OCI-LY7 (cell line): ENCODE data around the gene CD274. TPM values are rescaled to one million over a fixed set of nuclear protein-coding genes. Genes with fewer than 3 reads are reported as not detected.

ENCODE experiments used
- BruUV-seq: library from RNA; stranded (reverse); fragments of 400-500 nt; replicated peaks from 2 replicates; lab custom pipeline; 2021; lab: Mats Ljungman, UMichigan
- CTCF ChIA-PET: fragments of 300-600 bp; sonication (Branson Sonifier 250); formaldehyde crosslinking; loops from one replicate; lab custom pipeline; 2022; ENCODE audit warnings: antibody characterized with exemption; ENCODE audit not compliant: unreplicated experiment; lab: Charles Lee
- POLR2A ChIA-PET: fragments of 300-600 bp; sonication (Branson Sonifier 250); formaldehyde crosslinking; loops from one replicate; lab custom pipeline; 2022; ENCODE audit warnings: antibody characterized with exemption; lab: Charles Lee
- DNase-seq: peaks from one replicate; pipeline ENCODE4 v3.0.0-alpha.2; 2015; ENCODE audit warnings: low spot score
- H2AFZ ChIP-seq: fragments of 200-600 bp; sonication (generic), shearing (Covaris generic); 2 replicates; pipeline ENCODE4 v1.6.1; 2014; ENCODE audit warnings: mild to moderate bottlenecking, antibody characterized with exemption, low read length, moderate library complexity
- H3K27ac ChIP-seq: fragments of 200-600 bp; sonication (generic); 2 replicates; pipeline ENCODE4 v1.5.1; 2014; ENCODE audit warnings: mixed run types, low read depth, mild to moderate bottlenecking, moderate library complexity, low read length, inconsistent platforms; ENCODE audit not compliant: poor library complexity, severe bottlenecking
- H3K36me3 ChIP-seq: fragments of 200-600 bp; sonication (generic); 2 replicates; pipeline ENCODE4 v1.6.1; 2014; ENCODE audit warnings: mild to moderate bottlenecking, antibody characterized with exemption, low read length, moderate library complexity, mixed read lengths; ENCODE audit not compliant: insufficient read depth
- H3K4me1 ChIP-seq: fragments of 200-600 bp; sonication (generic); 2 replicates; pipeline ENCODE4 v1.5.1; 2014; ENCODE audit warnings: mild to moderate bottlenecking, low read length; ENCODE audit not compliant: insufficient read depth, poor library complexity, severe bottlenecking
- H3K4me2 ChIP-seq: fragments of 200-600 bp; sonication (generic); 2 replicates; pipeline ENCODE4 v1.6.1; 2014; ENCODE audit warnings: mild to moderate bottlenecking, low read length
- H3K4me3 ChIP-seq: fragments of 200-600 bp; sonication (generic); 2 replicates; pipeline ENCODE4 v1.5.1; 2014; ENCODE audit warnings: mild to moderate bottlenecking, low read depth, low read length; ENCODE audit not compliant: poor library complexity, severe bottlenecking
- H3K79me2 ChIP-seq: fragments of 200-600 bp; sonication (generic); 2 replicates; pipeline ENCODE4 v1.6.1; 2016; ENCODE audit warnings: low read depth, mild to moderate bottlenecking, low read length, moderate library complexity, mixed read lengths; ENCODE audit not compliant: insufficient read depth
- H3K9me2 ChIP-seq: fragments of 200-600 bp; sonication (generic); 2 replicates; pipeline ENCODE4 v1.6.1; 2016; ENCODE audit warnings: mild to moderate bottlenecking, low read length, mixed read lengths; ENCODE audit not compliant: insufficient read depth
- H3K9me3 ChIP-seq: fragments of 200-600 bp; sonication (generic); 2 replicates; pipeline ENCODE4 v1.6.1; 2014; ENCODE audit warnings: mild to moderate bottlenecking, mixed run types, low read length, mixed read lengths
- H4K20me1 ChIP-seq: fragments of 200-600 bp; sonication (generic); 2 replicates; pipeline ENCODE4 v1.6.1; 2014; ENCODE audit warnings: mild to moderate bottlenecking, antibody characterized with exemption, low read length, moderate library complexity, mixed read lengths; ENCODE audit not compliant: insufficient read depth
- CTCF ChIP-seq: fragments of 200-600 bp; sonication (generic); conservative IDR thresholded peaks from 2 replicates; pipeline ENCODE4 v1.5.1; 2014; ENCODE audit warnings: mild to moderate bottlenecking, antibody characterized with exemption, low read length, moderate library complexity, mixed read lengths
- EZH2phosphoT487 ChIP-seq: fragments of 200-600 bp; sonication (generic); IDR thresholded peaks from 2 replicates; pipeline ENCODE4 v1.6.1; 2018; ENCODE audit warnings: low read depth, borderline replicate concordance, mild to moderate bottlenecking, mixed run types, antibody characterized with exemption, low read length, moderate library complexity, mixed read lengths
- intact Hi-C: fragments of 100-400 bp; cut with micrococcal nuclease; formaldehyde crosslinking; loops from one replicate; pipeline ENCODE4 v1.10.0; 2022; ENCODE audit not compliant: unreplicated experiment
- total RNA-seq, 2 experiments: library from RNA; depleted of rRNA in 1 of 2; stranded (reverse); fragments of >200 nt in 1 of 2; shearing (Covaris generic) in 1 of 2; gene quantifications; 2 replicates each; pipeline ENCODE4 v1.2.3, GENCODE V29; 2014 to 2022

Gene CD274
- total RNA-seq, 2 experiments from 2014 or later = 0.15 to 0.57 TPM

- Histone ChIP-seq H3K9me2 (no peaks in the 10 kb centered on the region), H2AFZ (no peak overlapping the region), H3K36me3 (no peaks in the 10 kb centered on the region), H4K20me1 (no peaks in the 10 kb centered on the region), H3K27ac (no peak overlapping the region), H3K4me2 (no peak overlapping the region), H3K79me2 (no peaks in the 10 kb centered on the region), H3K4me3 (no peak overlapping the region), H3K4me1 (no peaks in the 10 kb centered on the region), H3K9me3 (no peaks in the 10 kb centered on the region)
- no peak for TF ChIP-seq EZH2phosphoT487
- no peak for TF ChIP-seq CTCF
- intact Hi-C loops = no loop called here
- BruUV-seq = no TSS peak
- no peak for DNase-seq
- ChIA-PET CTCF (no interaction called here), POLR2A (interaction anchor here (0.5 to 1.6 kb wide), 6 partner anchors 11 to 46 kb away, joined by 3 to 6 read pairs (median 4); no protein-coding TSS in a partner anchor)
Observed at GRCh38 chr9:5510989-5511388, 60.6 kb downstream of the CD274 start.

GRCh38 chr9:5511476-5511875, 61.1 kb downstream of the CD274 start:
- POLR2A ChIA-PET = interaction anchor here (0.5 to 1.6 kb wide), 3 partner anchors 13 to 46 kb away, joined by 3 to 4 read pairs (median 3); no protein-coding TSS in a partner anchor
- H3K4me2 ChIP-seq = no peak overlapping the region
- intact Hi-C loops = no loop called here

More at GRCh38 chr9:5511476-5511875, 61.1 kb downstream of the CD274 start:
- no peaks in the 10 kb centered on the region for H3K79me2 ChIP-seq
- CTCF ChIA-PET = no interaction called here
- H3K27ac ChIP-seq = no peak overlapping the region
- no peaks in the 10 kb centered on the region for H3K9me2 ChIP-seq
- H3K4me1 ChIP-seq = no peaks in the 10 kb centered on the region
- H4K20me1 ChIP-seq = no peaks in the 10 kb centered on the region
- H3K36me3 ChIP-seq = no peaks in the 10 kb centered on the region
- no TSS peak for BruUV-seq
- no peak overlapping the region for H2AFZ ChIP-seq
- no peak overlapping the region for H3K4me3 ChIP-seq
- no peak for DNase-seq
- no peaks in the 10 kb centered on the region for H3K9me3 ChIP-seq
- TF ChIP-seq EZH2phosphoT487 (no peak), CTCF (no peak)
